Trophoblast cell (in vitro differentiated cells and primary cell): ENCODE measurements around the gene WASHC3.

Experiments used
- DNase-seq, 2 donors: peaks; one replicate each; pipeline ENCODE4 v3.0.0-alpha.2; 2016
- H2AFZ ChIP-seq: 2 replicates; pipeline ENCODE4 v1.6.1; 2013; ENCODE audit warnings: low read length, moderate library complexity, mild to moderate bottlenecking; ENCODE audit not compliant: insufficient read depth, poor library complexity
- H2AK5ac ChIP-seq: 2 replicates; pipeline ENCODE4 v1.6.1; 2013; ENCODE audit warnings: mild to moderate bottlenecking, low read length
- H2BK120ac ChIP-seq: 2 replicates; pipeline ENCODE4 v1.6.1; 2013; ENCODE audit warnings: low read length, mild to moderate bottlenecking, moderate library complexity; ENCODE audit not compliant: insufficient read depth, poor library complexity
- H2BK12ac ChIP-seq: 2 replicates; pipeline ENCODE4 v1.6.1; 2013; ENCODE audit warnings: mild to moderate bottlenecking, low read length, moderate library complexity
- H2BK5ac ChIP-seq: 2 replicates; pipeline ENCODE4 v1.6.1; 2013; ENCODE audit warnings: low read length, low read depth, moderate library complexity, mild to moderate bottlenecking; ENCODE audit not compliant: poor library complexity
- H3K14ac ChIP-seq: 2 replicates; pipeline ENCODE4 v1.6.1; 2013; ENCODE audit warnings: mild to moderate bottlenecking, low read length
- H3K18ac ChIP-seq: 2 replicates; pipeline ENCODE4 v1.6.1; 2013; ENCODE audit warnings: mild to moderate bottlenecking, low read length
- H3K23ac ChIP-seq: 2 replicates; pipeline ENCODE4 v1.6.1; 2013; ENCODE audit warnings: low read length
- H3K27ac ChIP-seq: 2 replicates; pipeline ENCODE4 v1.5.1; 2013; ENCODE audit warnings: low read depth, mild to moderate bottlenecking, inconsistent platforms, low read length, moderate library complexity
- H3K27me3 ChIP-seq: 2 replicates; pipeline ENCODE4 v1.6.1; 2013; ENCODE audit warnings: inconsistent platforms, mild to moderate bottlenecking, low read length, moderate library complexity; ENCODE audit not compliant: insufficient read depth
- H3K36me3 ChIP-seq, 2 experiments: 1 replicate in 1 of 2; 2 replicates in 1 of 2; pipeline ENCODE4 v1.6.1; 2013; ENCODE audit warnings: low read length in 2 of 2, mild to moderate bottlenecking in 2 of 2, moderate library complexity in 1 of 2; ENCODE audit not compliant: insufficient read depth in 2 of 2, control insufficient read depth in 1 of 2
- H3K4ac ChIP-seq: 2 replicates; pipeline ENCODE4 v1.6.1; 2013; ENCODE audit warnings: low read depth, mild to moderate bottlenecking, low read length, moderate library complexity
- H3K4me1 ChIP-seq, 2 experiments: 1 replicate in 1 of 2; 2 replicates in 1 of 2; pipeline ENCODE4 v1.6.1; 2013; ENCODE audit warnings: low read length in 2 of 2, mild to moderate bottlenecking in 2 of 2, moderate library complexity in 1 of 2; ENCODE audit not compliant: insufficient read depth in 2 of 2, control insufficient read depth in 1 of 2
- H3K4me2 ChIP-seq: 2 replicates; pipeline ENCODE4 v1.6.1; 2013; ENCODE audit warnings: inconsistent platforms, mild to moderate bottlenecking, low read length, moderate library complexity
- H3K4me3 ChIP-seq: 2 replicates; pipeline ENCODE4 v1.5.1; 2013; ENCODE audit warnings: mild to moderate bottlenecking, low read depth, low read length, inconsistent platforms
- H3K79me1 ChIP-seq: one replicate; pipeline ENCODE4 v1.6.1; 2013; ENCODE audit warnings: low read length
- H3K79me2 ChIP-seq: 2 replicates; pipeline ENCODE4 v1.6.1; 2013; ENCODE audit warnings: low read length, mild to moderate bottlenecking; ENCODE audit not compliant: control insufficient read depth, insufficient read depth, poor library complexity
- H3K9ac ChIP-seq: 2 replicates; pipeline ENCODE4 v1.6.1; 2013; ENCODE audit warnings: mild to moderate bottlenecking, low read length
- H3K9me3 ChIP-seq: 2 replicates; pipeline ENCODE4 v1.6.1; 2013; ENCODE audit warnings: low read depth, mild to moderate bottlenecking, control low read depth, inconsistent platforms, low read length; ENCODE audit not compliant: insufficient read depth
- H4K12ac ChIP-seq: 2 replicates; pipeline ENCODE4 v1.6.1; 2013; ENCODE audit warnings: low read depth, mild to moderate bottlenecking, low read length, moderate library complexity
- H4K8ac ChIP-seq: 2 replicates; pipeline ENCODE4 v1.6.1; 2013; ENCODE audit warnings: low read depth, mild to moderate bottlenecking, low read length, moderate library complexity
- H4K91ac ChIP-seq: one replicate; pipeline ENCODE4 v1.6.1; 2013; ENCODE audit warnings: low read depth, mild to moderate bottlenecking, low read length, moderate library complexity
- WGBS: extraction: QIAGEN DNeasy Blood & Tissue Kit; methylation state at CpG from one replicate; pipeline ENCODE4 v1.1.7; 2013; ENCODE audit warnings: missing lambda C conversion rate; ENCODE audit not compliant: insufficient read length, insufficient coverage; ENCODE audit errors: extremely low coverage; 5-methylcytosine and 5-hydroxymethylcytosine counted together

Gene WASHC3

GRCh38 chr12:101966496-101966895, 95.3 kb downstream of the WASHC3 start:
- Histone ChIP-seq H3K27ac (no peak overlapping the region), H3K18ac (no peak overlapping the region), H3K79me1 (no peaks in the 10 kb centered on the region), H3K27me3 (no peaks in the 10 kb centered on the region), H3K23ac (no peak overlapping the region), H4K8ac (no peak overlapping the region), H2BK12ac (no peak overlapping the region), H2BK5ac (no peak overlapping the region), H4K12ac (no peak overlapping the region), H3K79me2 (no peaks in the 10 kb centered on the region), H3K4me2 (no peak overlapping the region), H2BK120ac (no peak overlapping the region), H2AK5ac (no peak overlapping the region), H3K14ac (no peak overlapping the region), H2AFZ (no peak overlapping the region), H3K4ac (no peak overlapping the region), H3K9ac (no peak overlapping the region), H3K36me3 (no peaks in the 10 kb centered on the region), H3K9me3 (no peaks in the 10 kb centered on the region), H4K91ac (no peak overlapping the region), H3K4me3 (no peak overlapping the region), H3K4me1 (no peaks in the 10 kb centered on the region)
- DNase-seq, result no peak
- no CpG with 5 or more reads among the region's 1 CpG for WGBS

DNA sequence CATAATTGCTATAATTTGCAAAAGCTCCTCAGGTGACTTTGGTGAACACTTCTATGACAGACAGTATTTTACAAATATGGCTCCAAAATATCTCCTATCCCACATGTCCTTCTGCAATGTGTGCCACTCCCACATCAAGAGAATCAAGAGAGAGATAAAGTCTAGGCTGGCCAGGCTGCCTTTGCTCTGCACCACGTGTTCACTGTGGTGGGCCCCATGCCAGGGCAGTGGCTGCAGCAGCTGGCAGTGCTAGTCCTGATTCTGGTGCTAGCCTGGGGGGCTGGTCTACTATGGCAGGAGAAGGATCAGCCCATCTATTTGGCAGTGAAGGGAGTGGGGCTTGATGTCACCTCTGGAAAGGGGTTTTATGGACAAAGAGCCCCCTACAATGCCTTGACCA, 98.1 kb downstream of the WASHC3 start:
- no peak for DNase-seq
- Histone ChIP-seq H3K18ac (no peak overlapping the region), H2AK5ac (no peak overlapping the region), H3K14ac (no peak overlapping the region), H4K8ac (no peak overlapping the region), H4K12ac (no peak overlapping the region), H2BK5ac (no peak overlapping the region), H3K4me1 (no peaks in the 10 kb centered on the region), H3K79me2 (no peaks in the 10 kb centered on the region), H3K27me3 (no peaks in the 10 kb centered on the region), H2BK120ac (no peak overlapping the region), H3K79me1 (no peaks in the 10 kb centered on the region), H3K36me3 (no peaks in the 10 kb centered on the region), H3K9ac (no peak overlapping the region), H2BK12ac (no peak overlapping the region), H4K91ac (no peak overlapping the region), H3K27ac (no peak overlapping the region), H3K4me3 (no peak overlapping the region), H3K23ac (no peak overlapping the region), H3K4me2 (no peak overlapping the region), H3K9me3 (peaks cover 2% of the 10 kb centered on the region), H3K4ac (no peak overlapping the region), H2AFZ (no peak overlapping the region)
- no CpG with 5 or more reads among the region's 1 CpG for WGBS
